Suppressor macrophage treated with lipopolysaccharide for 1 hour (primary cell): Measurements from ENCODE around the gene MIGA2.
"Not testable (repeated sequence)": the region's sequence is repeated elsewhere in the genome, so short reads cannot be mapped to it uniquely, and the experiment has no call there.

ENCODE experiments used
- DNase-seq, 3 donors: peaks; one replicate each; pipeline ENCODE4 v3.0.0-alpha.2; 2020 to 2022

Gene MIGA2

GRCh38 chr9:129036241-129036922, at the start of gene MIGA2:
Gene MIGA2, plus strand, starts transcription at chr9:129036626. Its CDS starts 3,969 bp downstream, at chr9:129040595.
- peak; percentile 99 for DNase-seq

GRCh38 chr9:128986671-128987070, 49.8 kb upstream of the MIGA2 start:
- no peak for DNase-seq

- DNase-seq = no peak
Observed at GRCh38 chr9:128987805-128988204, 48.6 kb upstream of the MIGA2 start.

- no peak for DNase-seq
Observed at GRCh38 chr9:128992995-128993394, 43.4 kb upstream of the MIGA2 start.

- DNase-seq = no peak
Observed at GRCh38 chr9:128995791-128996190, 40.6 kb upstream of the MIGA2 start.

GRCh38 chr9:128998462-128998861, 38.0 kb upstream of the MIGA2 start:
- no peak for DNase-seq

- DNase-seq = no peak
Observed at GRCh38 chr9:128999581-129000206, 36.7 kb upstream of the MIGA2 start.

- DNase-seq = no peak
Observed at GRCh38 chr9:129001504-129002325, 34.7 kb upstream of the MIGA2 start.

- DNase-seq = no peak
Observed at GRCh38 chr9:129002992-129003391, 33.4 kb upstream of the MIGA2 start.

- not testable (repeated sequence) for DNase-seq
Observed at GRCh38 chr9:129004173-129004572, 32.3 kb upstream of the MIGA2 start.

GRCh38 chr9:129005336-129005997, 31.0 kb upstream of the MIGA2 start:
- no peak for DNase-seq

- DNase-seq = peak; percentile 62 to 82 (median 77)
Observed at GRCh38 chr9:129006328-129007034, 29.9 kb upstream of the MIGA2 start.

GRCh38 chr9:129007035-129007765, 29.2 kb upstream of the MIGA2 start:
- no peak for DNase-seq

- DNase-seq = no peak
Observed at GRCh38 chr9:129007766-129008468, 28.5 kb upstream of the MIGA2 start.

GRCh38 chr9:129008469-129008965, 27.9 kb upstream of the MIGA2 start:
- DNase-seq = no peak

GRCh38 chr9:129008986-129009583, 27.3 kb upstream of the MIGA2 start:
- no peak for DNase-seq

- DNase-seq = no peak
Observed at GRCh38 chr9:129009584-129010141, 26.8 kb upstream of the MIGA2 start.

- no peak for DNase-seq
Observed at GRCh38 chr9:129010267-129010975, 26.0 kb upstream of the MIGA2 start.

- no peak for DNase-seq
Observed at GRCh38 chr9:129011170-129011569, 25.3 kb upstream of the MIGA2 start.
